OCI-LY1 (cell line): Measurements from ENCODE around the gene PHF14.

Experiments
- H2AFZ ChIP-seq: fragments of 200-600 bp; sonication (generic), shearing (Covaris generic); 2 replicates; pipeline ENCODE4 v1.6.0; 2014; ENCODE audit warnings: antibody characterized with exemption, mild to moderate bottlenecking, low read length
- H3F3A ChIP-seq: fragments of 200-600 bp; sonication (generic), shearing (Covaris generic); 2 replicates; pipeline ENCODE4 v1.6.0; 2014; ENCODE audit warnings: mild to moderate bottlenecking, antibody characterized with exemption, low read length, moderate library complexity; ENCODE audit not compliant: insufficient read depth
- H3K27ac ChIP-seq: fragments of 200-600 bp; sonication (generic); 2 replicates; pipeline ENCODE4 v1.5.1; 2014; ENCODE audit warnings: low read length, mixed run types, mild to moderate bottlenecking, low read depth; ENCODE audit not compliant: poor library complexity, severe bottlenecking
- H3K27me3 ChIP-seq: fragments of 200-600 bp; sonication (generic); 2 replicates; pipeline ENCODE4 v1.6.0; 2014; ENCODE audit warnings: antibody characterized with exemption, mild to moderate bottlenecking, low read length, moderate library complexity; ENCODE audit not compliant: insufficient read depth
- H3K36me3 ChIP-seq: fragments of 200-600 bp; sonication (generic); 2 replicates; pipeline ENCODE4 v1.6.1; 2014; ENCODE audit warnings: mild to moderate bottlenecking, antibody characterized with exemption, low read length, moderate library complexity, mixed read lengths; ENCODE audit not compliant: insufficient read depth
- H3K4me1 ChIP-seq: fragments of 200-600 bp; sonication (generic); 2 replicates; pipeline ENCODE4 v1.5.1; 2014; ENCODE audit warnings: mild to moderate bottlenecking, low read length, moderate library complexity; ENCODE audit not compliant: insufficient read depth, severe bottlenecking
- H3K4me2 ChIP-seq: fragments of 200-600 bp; sonication (generic), shearing (Covaris generic); 2 replicates; pipeline ENCODE4 v1.6.1; 2014; ENCODE audit warnings: low read length
- H3K4me3 ChIP-seq: fragments of 200-600 bp; sonication (generic); 2 replicates; pipeline ENCODE4 v1.5.1; 2014; ENCODE audit warnings: low read length, low read depth, mild to moderate bottlenecking, mixed read lengths; ENCODE audit not compliant: poor library complexity, severe bottlenecking
- H3K79me2 ChIP-seq: fragments of 200-600 bp; shearing (Covaris generic); 2 replicates; pipeline ENCODE4 v1.6.1; 2016; ENCODE audit warnings: mixed run types, low read length, mixed read lengths; ENCODE audit not compliant: insufficient read depth
- H3K9ac ChIP-seq: fragments of 200-600 bp; sonication (generic), shearing (Covaris generic); 2 replicates; pipeline ENCODE4 v1.6.1; 2014; ENCODE audit warnings: mild to moderate bottlenecking, low read length, mixed read lengths
- H3K9me2 ChIP-seq: fragments of 200-600 bp; sonication (generic), shearing (Covaris generic); 2 replicates; pipeline ENCODE4 v1.6.1; 2014; ENCODE audit warnings: low read depth, mild to moderate bottlenecking, low read length, mixed read lengths
- H3K9me3 ChIP-seq: fragments of 200-600 bp; shearing (Covaris generic); 2 replicates; pipeline ENCODE4 v1.6.1; 2014; ENCODE audit warnings: low read length, mixed read lengths
- H4K20me1 ChIP-seq: fragments of 200-600 bp; sonication (generic), shearing (Covaris generic); 2 replicates; pipeline ENCODE4 v1.6.0; 2016; ENCODE audit warnings: mild to moderate bottlenecking, low read length; ENCODE audit not compliant: insufficient read depth
- CTCF ChIP-seq: fragments of 200-600 bp; sonication (generic), shearing (Covaris generic); IDR thresholded peaks from 2 replicates; pipeline ENCODE4 v1.5.1; 2017; ENCODE audit warnings: mild to moderate bottlenecking, antibody characterized with exemption, low read length, moderate library complexity, mixed read lengths
- EZH2 ChIP-seq: fragments of 200-600 bp; sonication (generic), shearing (Covaris generic); IDR thresholded peaks from 2 replicates; pipeline ENCODE4 v1.8.0; 2017; ENCODE audit warnings: borderline replicate concordance, mixed run types, mild to moderate bottlenecking, antibody characterized with exemption, low read length, moderate library complexity, mixed read lengths

Gene PHF14

GRCh38 chr7:11082552-11083213 lies 109.0 kb downstream of the PHF14 start:
- TF ChIP-seq CTCF (no peak), EZH2 (no peak)
- Histone ChIP-seq H3K9ac (no peak overlapping the region), H3K4me2 (no peak overlapping the region), H3K9me3 (no peaks in the 10 kb centered on the region), H3K4me1 (no peaks in the 10 kb centered on the region), H3K36me3 (0 out of 2 replicates have a peak, but pooled peaks cover 10% of the 10 kb centered on the region), H3K9me2 (no peaks in the 10 kb centered on the region), H2AFZ (no peak overlapping the region), H3K27me3 (no peaks in the 10 kb centered on the region), H3K27ac (no peak overlapping the region), H3F3A (no peaks in the 10 kb centered on the region), H4K20me1 (no peaks in the 10 kb centered on the region), H3K4me3 (no peak overlapping the region), H3K79me2 (no peaks in the 10 kb centered on the region)

GRCh38 chr7:11083214-11083568 lies 109.5 kb downstream of the PHF14 start:
- Histone ChIP-seq H3K9ac (no peak overlapping the region), H3K4me3 (no peak overlapping the region), H3F3A (no peaks in the 10 kb centered on the region), H3K4me1 (no peaks in the 10 kb centered on the region), H3K27ac (no peak overlapping the region), H4K20me1 (no peaks in the 10 kb centered on the region), H3K36me3 (peaks cover 10% of the 10 kb centered on the region; the same call in 1 of the 2 replicates), H3K9me3 (no peaks in the 10 kb centered on the region), H3K4me2 (no peak overlapping the region), H2AFZ (no peak overlapping the region), H3K9me2 (no peaks in the 10 kb centered on the region), H3K79me2 (no peaks in the 10 kb centered on the region), H3K27me3 (no peaks in the 10 kb centered on the region)
- TF ChIP-seq EZH2: no peak
- TF ChIP-seq CTCF: no peak

GRCh38 chr7:11104578-11104977 lies 130.9 kb downstream of the PHF14 start:
- H3K9ac ChIP-seq: no peak overlapping the region
- H3K27ac ChIP-seq: no peak overlapping the region
- no peak overlapping the region for H3K4me3 ChIP-seq
- H3K9me2 ChIP-seq: no peaks in the 10 kb centered on the region
- no peak overlapping the region for H3K4me2 ChIP-seq
- TF ChIP-seq EZH2 (no peak), CTCF (no peak)
- peaks cover 14% of the 10 kb centered on the region; the same call in 1 of the 2 replicates for H3K36me3 ChIP-seq
- H3K27me3 ChIP-seq: no peaks in the 10 kb centered on the region
- H3F3A ChIP-seq: no peaks in the 10 kb centered on the region
- H4K20me1 ChIP-seq: no peaks in the 10 kb centered on the region
- H3K4me1 ChIP-seq: no peaks in the 10 kb centered on the region
- H3K9me3 ChIP-seq: no peaks in the 10 kb centered on the region
- H3K79me2 ChIP-seq: no peaks in the 10 kb centered on the region
- no peak overlapping the region for H2AFZ ChIP-seq
